22Rv1 (cell line): ENCODE data around the gene DCDC2C.

ENCODE experiments used
- ZFX ChIP-seq: fragments of 450-650 bp; IDR thresholded peaks from 2 replicates; pipeline ENCODE4 v1.6.1; 2017; ENCODE audit warnings: antibody characterized with exemption, borderline replicate concordance
- TF ChIP-seq, protein P1 (sequence below): fragments of 450-650 bp; IDR thresholded peaks from 2 replicates; pipeline ENCODE4 v1.5.1; 2017; ENCODE audit warnings: mild to moderate bottlenecking

DNA sequence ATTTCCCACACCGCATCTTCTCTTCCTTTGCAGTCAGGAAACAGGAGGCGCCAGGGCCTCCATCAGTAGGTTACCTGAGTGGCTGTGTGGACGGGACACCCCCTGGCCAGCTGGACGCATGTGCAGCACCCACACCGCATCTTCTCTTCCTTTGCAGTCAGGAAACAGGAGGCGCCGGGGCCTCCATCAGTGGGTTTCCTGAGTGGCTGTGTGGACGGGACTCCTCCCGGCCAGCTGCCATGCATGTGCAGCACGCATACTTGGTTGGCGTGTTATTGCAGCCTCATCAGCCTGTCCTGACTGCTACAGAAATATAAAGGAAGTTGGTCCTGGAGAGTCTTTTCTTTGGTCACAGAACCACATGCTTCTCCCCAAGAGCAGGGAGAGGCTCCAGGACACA is 74.6 kb downstream of the DCDC2C start:
- TF ChIP-seq, protein P1, sequence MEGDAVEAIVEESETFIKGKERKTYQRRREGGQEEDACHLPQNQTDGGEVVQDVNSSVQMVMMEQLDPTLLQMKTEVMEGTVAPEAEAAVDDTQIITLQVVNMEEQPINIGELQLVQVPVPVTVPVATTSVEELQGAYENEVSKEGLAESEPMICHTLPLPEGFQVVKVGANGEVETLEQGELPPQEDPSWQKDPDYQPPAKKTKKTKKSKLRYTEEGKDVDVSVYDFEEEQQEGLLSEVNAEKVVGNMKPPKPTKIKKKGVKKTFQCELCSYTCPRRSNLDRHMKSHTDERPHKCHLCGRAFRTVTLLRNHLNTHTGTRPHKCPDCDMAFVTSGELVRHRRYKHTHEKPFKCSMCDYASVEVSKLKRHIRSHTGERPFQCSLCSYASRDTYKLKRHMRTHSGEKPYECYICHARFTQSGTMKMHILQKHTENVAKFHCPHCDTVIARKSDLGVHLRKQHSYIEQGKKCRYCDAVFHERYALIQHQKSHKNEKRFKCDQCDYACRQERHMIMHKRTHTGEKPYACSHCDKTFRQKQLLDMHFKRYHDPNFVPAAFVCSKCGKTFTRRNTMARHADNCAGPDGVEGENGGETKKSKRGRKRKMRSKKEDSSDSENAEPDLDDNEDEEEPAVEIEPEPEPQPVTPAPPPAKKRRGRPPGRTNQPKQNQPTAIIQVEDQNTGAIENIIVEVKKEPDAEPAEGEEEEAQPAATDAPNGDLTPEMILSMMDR = no peak
- TF ChIP-seq ZFX = no peak
